GM12892 (cell line): ENCODE results near the gene NUBPL.

Experiments
- POLR2A ChIP-seq: IDR thresholded peaks from 2 replicates; pipeline ENCODE4 v1.6.1; 2011; ENCODE audit warnings: low read depth, low read length, control low read depth
- POLR2AphosphoS5 ChIP-seq: IDR thresholded peaks from 2 replicates; pipeline ENCODE4 v1.6.1; 2011; ENCODE audit warnings: low read depth, low read length, control low read depth
- TAF1 ChIP-seq: IDR thresholded peaks from 2 replicates; pipeline ENCODE4 v1.6.1; 2011; ENCODE audit warnings: low read depth, mild to moderate bottlenecking, control low read depth, low read length, borderline replicate concordance

GRCh38 chr14:31827325-31827724 lies 266.1 kb downstream of the NUBPL start:
- no peak for TF ChIP-seq POLR2AphosphoS5
- no peak for TF ChIP-seq POLR2A
- TF ChIP-seq TAF1 = no peak
